ENCODE measurements around the gene CFAP97D2.

DNA sequence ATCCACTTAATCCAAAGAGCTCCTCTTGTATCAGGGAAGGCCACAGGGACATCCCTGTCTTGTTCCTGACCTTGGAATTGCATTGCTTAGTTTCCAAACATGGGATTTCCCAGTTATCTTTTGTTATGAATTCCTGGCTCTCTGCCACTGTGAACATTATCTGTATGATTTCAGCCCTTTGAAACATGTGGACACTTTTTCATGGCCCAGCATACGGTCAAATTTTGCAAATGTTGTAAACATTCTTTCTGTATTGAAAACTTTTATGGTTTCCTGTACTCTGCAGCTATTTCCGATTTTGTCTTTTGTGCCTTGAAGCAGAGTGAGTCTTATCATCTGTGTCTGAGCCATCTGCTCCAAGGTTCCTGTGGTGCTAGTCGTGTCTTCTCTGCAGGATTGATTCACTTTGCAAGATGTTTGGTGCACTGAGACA lies 4.5 kb upstream of the CFAP97D2 start:
- TF ChIP-seq, protein P1, sequence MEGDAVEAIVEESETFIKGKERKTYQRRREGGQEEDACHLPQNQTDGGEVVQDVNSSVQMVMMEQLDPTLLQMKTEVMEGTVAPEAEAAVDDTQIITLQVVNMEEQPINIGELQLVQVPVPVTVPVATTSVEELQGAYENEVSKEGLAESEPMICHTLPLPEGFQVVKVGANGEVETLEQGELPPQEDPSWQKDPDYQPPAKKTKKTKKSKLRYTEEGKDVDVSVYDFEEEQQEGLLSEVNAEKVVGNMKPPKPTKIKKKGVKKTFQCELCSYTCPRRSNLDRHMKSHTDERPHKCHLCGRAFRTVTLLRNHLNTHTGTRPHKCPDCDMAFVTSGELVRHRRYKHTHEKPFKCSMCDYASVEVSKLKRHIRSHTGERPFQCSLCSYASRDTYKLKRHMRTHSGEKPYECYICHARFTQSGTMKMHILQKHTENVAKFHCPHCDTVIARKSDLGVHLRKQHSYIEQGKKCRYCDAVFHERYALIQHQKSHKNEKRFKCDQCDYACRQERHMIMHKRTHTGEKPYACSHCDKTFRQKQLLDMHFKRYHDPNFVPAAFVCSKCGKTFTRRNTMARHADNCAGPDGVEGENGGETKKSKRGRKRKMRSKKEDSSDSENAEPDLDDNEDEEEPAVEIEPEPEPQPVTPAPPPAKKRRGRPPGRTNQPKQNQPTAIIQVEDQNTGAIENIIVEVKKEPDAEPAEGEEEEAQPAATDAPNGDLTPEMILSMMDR (IDR thresholded peaks at IDR 0.05) = no peak
- no peak for TF ChIP-seq POLR2AphosphoS5 (IDR thresholded peaks at IDR 0.05)
- no peak for TF ChIP-seq POLR2A (IDR thresholded peaks at IDR 0.05; ENCODE audit: low read depth)
